GM23248 (cell line): ENCODE results near the gene EPG5. TPM values are rescaled to one million over a fixed set of nuclear protein-coding genes. Genes with fewer than 3 reads are reported as not detected.

Experiments
- DNase-seq: peaks from one replicate; pipeline ENCODE4 v3.0.0-alpha.2; 2015
- H2AFZ ChIP-seq: fragments of 200-600 bp; sonication (generic); 2 replicates; pipeline ENCODE4 v1.6.1; 2016; ENCODE audit warnings: antibody characterized with exemption
- H3F3A ChIP-seq: fragments of 200-600 bp; sonication (generic); 2 replicates; pipeline ENCODE4 v1.6.1; 2016; ENCODE audit warnings: mild to moderate bottlenecking, antibody characterized with exemption, mixed run types; ENCODE audit not compliant: insufficient read depth
- H3K27ac ChIP-seq: fragments of 200-600 bp; sonication (generic); 2 replicates; pipeline ENCODE4 v1.5.1; 2016; ENCODE audit warnings: mild to moderate bottlenecking
- H3K27me3 ChIP-seq: fragments of 200-600 bp; sonication (generic); replicated peaks from 2 replicates; pipeline ENCODE4 v1.6.1; 2016; ENCODE audit warnings: mild to moderate bottlenecking; ENCODE audit not compliant: insufficient read depth
- H3K36me3 ChIP-seq: fragments of 200-600 bp; sonication (generic); 2 replicates; pipeline ENCODE4 v1.6.1; 2016; ENCODE audit warnings: low read depth, mild to moderate bottlenecking
- H3K4me1 ChIP-seq: fragments of 200-600 bp; sonication (generic); 2 replicates; pipeline ENCODE4 v1.6.1; 2016; ENCODE audit warnings: mild to moderate bottlenecking; ENCODE audit not compliant: insufficient read depth
- H3K4me2 ChIP-seq: fragments of 200-600 bp; sonication (generic); one replicate; pipeline ENCODE4 v1.6.1; 2016; ENCODE audit warnings: mild to moderate bottlenecking; ENCODE audit not compliant: unreplicated experiment
- H3K4me3 ChIP-seq: fragments of 200-600 bp; sonication (generic); 2 replicates; pipeline ENCODE4 v1.5.1; 2016; ENCODE audit warnings: mild to moderate bottlenecking
- H3K79me2 ChIP-seq: fragments of 200-600 bp; sonication (generic); 2 replicates; pipeline ENCODE4 v1.6.1; 2016; ENCODE audit warnings: mild to moderate bottlenecking; ENCODE audit not compliant: insufficient read depth
- H3K9ac ChIP-seq: fragments of 200-600 bp; sonication (generic); 2 replicates; pipeline ENCODE4 v1.6.1; 2016; ENCODE audit warnings: mild to moderate bottlenecking
- H3K9me2 ChIP-seq: fragments of 200-600 bp; sonication (generic); 2 replicates; pipeline ENCODE4 v1.6.1; 2016; ENCODE audit warnings: mixed run types, mild to moderate bottlenecking, moderate library complexity; ENCODE audit not compliant: insufficient read depth
- H3K9me3 ChIP-seq: fragments of 200-600 bp; sonication (generic); one replicate; pipeline ENCODE4 v1.6.1; 2017; ENCODE audit warnings: low read depth
- H4K20me1 ChIP-seq: fragments of 200-600 bp; sonication (generic); 2 replicates; pipeline ENCODE4 v1.6.0; 2016; ENCODE audit not compliant: insufficient read depth
- EZH2 ChIP-seq: fragments of 200-600 bp; sonication (generic); IDR thresholded peaks from 2 replicates; pipeline ENCODE4 v1.6.1; 2018; ENCODE audit warnings: antibody characterized with exemption, mild to moderate bottlenecking; ENCODE audit not compliant: insufficient read depth, poor library complexity, severe bottlenecking
- EZH2phosphoT487 ChIP-seq: fragments of 200-600 bp; sonication (generic); IDR thresholded peaks from 2 replicates; pipeline ENCODE4 v1.6.1; 2018; ENCODE audit warnings: antibody characterized with exemption, moderate library complexity, mild to moderate bottlenecking, low read depth; ENCODE audit not compliant: insufficient read depth
- WGBS, 2 experiments: methylation state at CpG; one replicate each; pipeline ENCODE4 v1.1.6; 2015 to 2017; ENCODE audit warnings: low lambda C conversion rate in 2 of 2, low coverage in 1 of 2; ENCODE audit errors: missing lambda C conversion rate in 2 of 2; 5-methylcytosine and 5-hydroxymethylcytosine counted together
- in situ Hi-C: fragments of 300-500 bp; cut with MboI; formaldehyde crosslinking; loops from 2 replicates; pipeline ENCODE4 v1.15.0; 2020
- polyA plus RNA-seq: library from polyadenylated mRNA; unstranded; fragments of >200 nt; fragmentation: Nextera tagmentation; extraction: Ambion mirVana; gene quantifications from 2 replicates; pipeline ENCODE4 v1.2.1, GENCODE V29; 2016
- total RNA-seq: library from RNA; depleted of rRNA; stranded (reverse); fragments of >200 nt; shearing (Covaris generic); gene quantifications from 2 replicates; pipeline ENCODE4 v1.2.3, GENCODE V29; 2014

Gene EPG5
- total and polyA plus RNA-seq, 2 experiments from 2014 or later: 22.0 to 77.7 TPM

- 95 to 98% methylated on average over 3 of the region's 3 CpGs for WGBS, 2 experiments
- in situ Hi-C loops: no loop called here
These were observed 120.0 kb downstream of the EPG5 start for GRCh38 chr18:45847119-45847518.

GRCh38 chr18:45845410-45845809, 121.7 kb downstream of the EPG5 start:
- Histone ChIP-seq H3K9me2 (no peaks in the 10 kb centered on the region), H3K4me2 (no peak overlapping the region), H3K27ac (no peak overlapping the region), H3F3A (peaks cover 25% of the 10 kb centered on the region; the same call in 1 of the 2 replicates), H3K4me1 (no peaks in the 10 kb centered on the region; the same call in 1 of the 2 replicates), H3K9me3 (no peaks in the 10 kb centered on the region), H3K4me3 (no peak overlapping the region), H2AFZ (no peak overlapping the region), H3K79me2 (no peaks in the 10 kb centered on the region), H3K36me3 (peaks cover 18% of the 10 kb centered on the region), H3K27me3 (no peaks in the 10 kb centered on the region), H3K9ac (no peak overlapping the region), H4K20me1 (no peaks in the 10 kb centered on the region)
- no peak for DNase-seq
- TF ChIP-seq EZH2phosphoT487 (no peak), EZH2 (no peak)
- in situ Hi-C loops: no loop called here
- WGBS, 2 experiments: 91 to 94% methylated on average over 8 of the region's 8 CpGs

More at GRCh38 chr18:45847119-45847518, 120.0 kb downstream of the EPG5 start:
- no peaks in the 10 kb centered on the region for H3K4me1 ChIP-seq
- TF ChIP-seq EZH2 (no peak), EZH2phosphoT487 (no peak)
- H3K79me2 ChIP-seq: 0 out of 2 replicates have a peak, but pooled peaks cover 3% of the 10 kb centered on the region
- no peak overlapping the region for H2AFZ ChIP-seq
- H3F3A ChIP-seq: peaks cover 25% of the 10 kb centered on the region; the same call in 1 of the 2 replicates
- no peaks in the 10 kb centered on the region for H3K27me3 ChIP-seq
- H3K9me2 ChIP-seq: no peaks in the 10 kb centered on the region
- no peaks in the 10 kb centered on the region for H4K20me1 ChIP-seq
- H3K36me3 ChIP-seq: peaks cover 33% of the 10 kb centered on the region
- H3K9ac ChIP-seq: no peak overlapping the region
- no peak overlapping the region for H3K4me2 ChIP-seq
- no peak overlapping the region for H3K27ac ChIP-seq
- no peak for DNase-seq
- H3K4me3 ChIP-seq: no peak overlapping the region
- no peaks in the 10 kb centered on the region for H3K9me3 ChIP-seq

GRCh38 chr18:45844938-45845337, 122.2 kb downstream of the EPG5 start:
- H3K9ac ChIP-seq: no peak overlapping the region
- no peaks in the 10 kb centered on the region for H3K79me2 ChIP-seq
- no peaks in the 10 kb centered on the region for H3K9me3 ChIP-seq
- H2AFZ ChIP-seq: no peak overlapping the region
- H3K4me1 ChIP-seq: no peaks in the 10 kb centered on the region; the same call in 1 of the 2 replicates
- DNase-seq: no peak
- H4K20me1 ChIP-seq: no peaks in the 10 kb centered on the region
- H3K27me3 ChIP-seq: no peaks in the 10 kb centered on the region
- H3K4me2 ChIP-seq: no peak overlapping the region
- no peak overlapping the region for H3K4me3 ChIP-seq
- TF ChIP-seq EZH2: no peak
- no peak for TF ChIP-seq EZH2phosphoT487
- WGBS, 2 experiments: 89 to 90% methylated on average over 7 of the region's 7 CpGs
- H3F3A ChIP-seq: peaks cover 25% of the 10 kb centered on the region; the same call in 1 of the 2 replicates
- in situ Hi-C loops: no loop called here
- no peaks in the 10 kb centered on the region for H3K9me2 ChIP-seq
- H3K36me3 ChIP-seq: peaks cover 18% of the 10 kb centered on the region
- H3K27ac ChIP-seq: no peak overlapping the region

GRCh38 chr18:45843019-45843418, 124.1 kb downstream of the EPG5 start:
- Histone ChIP-seq H3K27ac (no peak overlapping the region), H3F3A (peaks cover 22% of the 10 kb centered on the region; the same call in 1 of the 2 replicates), H3K27me3 (no peaks in the 10 kb centered on the region), H4K20me1 (no peaks in the 10 kb centered on the region), H3K36me3 (0 out of 2 replicates have a peak, but pooled peaks cover 7% of the 10 kb centered on the region), H3K4me3 (no peak overlapping the region), H2AFZ (no peak overlapping the region), H3K4me2 (no peak overlapping the region), H3K4me1 (no peaks in the 10 kb centered on the region; the same call in 1 of the 2 replicates), H3K9me3 (no peaks in the 10 kb centered on the region), H3K79me2 (no peaks in the 10 kb centered on the region), H3K9ac (no peak overlapping the region), H3K9me2 (no peaks in the 10 kb centered on the region)
- WGBS, 2 experiments: 74 to 91% methylated on average over 9 of the region's 9 CpGs
- TF ChIP-seq EZH2phosphoT487: no peak
- DNase-seq: no peak
- in situ Hi-C loops: no loop called here
